ENCODE results near the gene BCAS3. TPM values are rescaled to one million over a fixed set of nuclear protein-coding genes. Genes with fewer than 3 reads are reported as not detected.

BCAS3 gene
- total RNA-seq, 2 experiments from 2014 or later, result 13.4 to 14.5 TPM

- peaks cover 8% of the 10 kb centered on the region for H3K4me1 ChIP-seq (ENCODE audit: insufficient read depth, low read length, poor library complexity, severe bottlenecking)
- H3K4me2 ChIP-seq (ENCODE audit: low read length), result no peak overlapping the region
- intact Hi-C loops (cut with micrococcal nuclease; ENCODE audit: unreplicated experiment), result no loop called here
- POLR2A ChIA-PET, result interaction anchor here (0.6 kb wide), 1 partner anchor 811 kb away, joined by 3 read pairs; no protein-coding TSS in a partner anchor
- no peaks in the 10 kb centered on the region for H3K79me2 ChIP-seq (ENCODE audit: insufficient read depth, low read depth, low read length)
- H4K20me1 ChIP-seq (ENCODE audit: insufficient read depth, low read length), result no peaks in the 10 kb centered on the region
- H3K27ac ChIP-seq (ENCODE audit: low read depth, low read length, poor library complexity, severe bottlenecking), result no peak overlapping the region
- TF ChIP-seq EZH2phosphoT487 (IDR thresholded peaks at IDR 0.05; ENCODE audit: borderline replicate concordance, low read depth, low read length), result no peak
- TF ChIP-seq, protein P1, sequence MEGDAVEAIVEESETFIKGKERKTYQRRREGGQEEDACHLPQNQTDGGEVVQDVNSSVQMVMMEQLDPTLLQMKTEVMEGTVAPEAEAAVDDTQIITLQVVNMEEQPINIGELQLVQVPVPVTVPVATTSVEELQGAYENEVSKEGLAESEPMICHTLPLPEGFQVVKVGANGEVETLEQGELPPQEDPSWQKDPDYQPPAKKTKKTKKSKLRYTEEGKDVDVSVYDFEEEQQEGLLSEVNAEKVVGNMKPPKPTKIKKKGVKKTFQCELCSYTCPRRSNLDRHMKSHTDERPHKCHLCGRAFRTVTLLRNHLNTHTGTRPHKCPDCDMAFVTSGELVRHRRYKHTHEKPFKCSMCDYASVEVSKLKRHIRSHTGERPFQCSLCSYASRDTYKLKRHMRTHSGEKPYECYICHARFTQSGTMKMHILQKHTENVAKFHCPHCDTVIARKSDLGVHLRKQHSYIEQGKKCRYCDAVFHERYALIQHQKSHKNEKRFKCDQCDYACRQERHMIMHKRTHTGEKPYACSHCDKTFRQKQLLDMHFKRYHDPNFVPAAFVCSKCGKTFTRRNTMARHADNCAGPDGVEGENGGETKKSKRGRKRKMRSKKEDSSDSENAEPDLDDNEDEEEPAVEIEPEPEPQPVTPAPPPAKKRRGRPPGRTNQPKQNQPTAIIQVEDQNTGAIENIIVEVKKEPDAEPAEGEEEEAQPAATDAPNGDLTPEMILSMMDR (conservative IDR thresholded peaks at IDR 0.05; ENCODE audit: low read length), result no peak
- no peak overlapping the region for H3K4me3 ChIP-seq (ENCODE audit: low read depth, low read length, poor library complexity, severe bottlenecking)
- H2AFZ ChIP-seq (ENCODE audit: low read length), result no peak overlapping the region
- no TSS peak for BruUV-seq (replicated peaks)
- no peaks in the 10 kb centered on the region for H3K36me3 ChIP-seq (ENCODE audit: insufficient read depth, low read length)
- CTCF ChIA-PET (ENCODE audit: unreplicated experiment), result no interaction called here
- no peaks in the 10 kb centered on the region for H3K9me2 ChIP-seq (ENCODE audit: insufficient read depth, low read length)
- H3K9me3 ChIP-seq (ENCODE audit: low read length), result no peaks in the 10 kb centered on the region
- DNase-seq (ENCODE audit: low spot score), result no peak
Observed at GRCh38 chr17:61406537-61406845, 728.8 kb downstream of the BCAS3 start.

GRCh38 chr17:61406971-61407911 lies 729.6 kb downstream of the BCAS3 start:
- no TSS peak for BruUV-seq (replicated peaks)
- no peaks in the 10 kb centered on the region for H3K9me3 ChIP-seq (ENCODE audit: low read length)
- no peak for DNase-seq (ENCODE audit: low spot score)

More at GRCh38 chr17:61406971-61407911, 729.6 kb downstream of the BCAS3 start:
- Histone ChIP-seq H3K79me2 (ENCODE audit: insufficient read depth, low read depth, low read length) (no peaks in the 10 kb centered on the region), H3K36me3 (ENCODE audit: insufficient read depth, low read length) (no peaks in the 10 kb centered on the region), H2AFZ (ENCODE audit: low read length) (no peak overlapping the region), H3K4me2 (ENCODE audit: low read length) (no peak overlapping the region), H4K20me1 (ENCODE audit: insufficient read depth, low read length) (no peaks in the 10 kb centered on the region), H3K27ac (ENCODE audit: low read depth, low read length, poor library complexity, severe bottlenecking) (no peak overlapping the region), H3K9me2 (ENCODE audit: insufficient read depth, low read length) (no peaks in the 10 kb centered on the region), H3K4me1 (ENCODE audit: insufficient read depth, low read length, poor library complexity, severe bottlenecking) (peaks cover 16% of the 10 kb centered on the region), H3K4me3 (ENCODE audit: low read depth, low read length, poor library complexity, severe bottlenecking) (no peak overlapping the region)
- ChIA-PET POLR2A (no interaction called here), CTCF (ENCODE audit: unreplicated experiment) (no interaction called here)
- no peak for TF ChIP-seq EZH2phosphoT487 (IDR thresholded peaks at IDR 0.05; ENCODE audit: borderline replicate concordance, low read depth, low read length)
- TF ChIP-seq, protein P1 (conservative IDR thresholded peaks at IDR 0.05; ENCODE audit: low read length), result no peak
- intact Hi-C loops (cut with micrococcal nuclease; ENCODE audit: unreplicated experiment), result no loop called here
